GM12878 (cell line): ENCODE measurements around the gene C2orf68. TPM values are rescaled to one million over a fixed set of nuclear protein-coding genes. Genes with fewer than 3 reads are reported as not detected.

Source experiments
- ATF7 ChIP-seq: fragments of 450-650 bp; IDR thresholded peaks from 2 replicates; pipeline ENCODE4 v1.6.1; 2016; ENCODE audit warnings: low read depth, mild to moderate bottlenecking
- BACH1 ChIP-seq: fragments of 450-650 bp; IDR thresholded peaks from 2 replicates; pipeline ENCODE4 v1.6.1; 2017; ENCODE audit warnings: mild to moderate bottlenecking, borderline replicate concordance
- CBFB ChIP-seq: IDR thresholded peaks from 2 replicates; pipeline ENCODE4 v1.6.1; 2016; ENCODE audit warnings: antibody characterized with exemption, low read depth
- CREB1 ChIP-seq: IDR thresholded peaks from 2 replicates; pipeline ENCODE4 v1.6.1; 2012; ENCODE audit warnings: low read depth, mild to moderate bottlenecking, inconsistent platforms
- EED ChIP-seq: sonication (generic); IDR thresholded peaks from 2 replicates; pipeline ENCODE4 v1.6.1; 2016; ENCODE audit warnings: antibody characterized with exemption, low read depth
- FOXM1 ChIP-seq: IDR thresholded peaks from 2 replicates; pipeline ENCODE4 v1.6.1; 2012; ENCODE audit warnings: low read depth, mild to moderate bottlenecking, inconsistent platforms, low read length, moderate library complexity
- HDAC6 ChIP-seq: fragments of 200-600 bp; sonication (generic); IDR thresholded peaks from one replicate; pipeline ENCODE4 v1.8.0; 2017; ENCODE audit warnings: antibody characterized with exemption; ENCODE audit not compliant: unreplicated experiment
- KLF5 ChIP-seq: fragments of 450-650 bp; IDR thresholded peaks from 2 replicates; pipeline ENCODE4 v1.6.1; 2014; ENCODE audit warnings: mild to moderate bottlenecking; ENCODE audit not compliant: partially characterized antibody
- MTA3 ChIP-seq: IDR thresholded peaks from 2 replicates; pipeline ENCODE4 v1.6.1; 2012; ENCODE audit warnings: low read length, inconsistent platforms, borderline replicate concordance
- NFYA ChIP-seq: IDR thresholded peaks from 2 replicates; pipeline ENCODE4 v1.6.1; 2011; ENCODE audit warnings: low read depth, mild to moderate bottlenecking, low read length, improper control_type of control experiment, borderline replicate concordance
- NR2F1 ChIP-seq: fragments of 450-650 bp; conservative IDR thresholded peaks from 2 replicates; pipeline ENCODE4 v1.6.1; 2017; ENCODE audit warnings: mild to moderate bottlenecking
- PML ChIP-seq: IDR thresholded peaks from 2 replicates; pipeline ENCODE4 v1.6.1; 2012; ENCODE audit warnings: low read length, inconsistent platforms
- POU2F2 ChIP-seq: IDR thresholded peaks from 3 replicates; pipeline ENCODE4 v1.6.1; 2011; ENCODE audit warnings: low read depth, mild to moderate bottlenecking, low read length, borderline replicate concordance
- RELA ChIP-seq: fragments of 450-650 bp; IDR thresholded peaks from 2 replicates; pipeline ENCODE4 v1.8.0; 2014; ENCODE audit warnings: borderline replicate concordance; ENCODE audit not compliant: partially characterized antibody
- RELB ChIP-seq: fragments of 450-650 bp; IDR thresholded peaks from 2 replicates; pipeline ENCODE4 v1.6.1; 2017; ENCODE audit warnings: low read depth, mild to moderate bottlenecking, moderate library complexity
- REST ChIP-seq: IDR thresholded peaks from 2 replicates; pipeline ENCODE4 v1.6.1; 2012; ENCODE audit warnings: mild to moderate bottlenecking, low read depth, low read length
- RUNX3 ChIP-seq: IDR thresholded peaks from 2 replicates; pipeline ENCODE4 v1.6.1; 2012; ENCODE audit warnings: low read length, inconsistent platforms
- SIN3A ChIP-seq: IDR thresholded peaks from 2 replicates; pipeline ENCODE4 v1.6.1; 2012; ENCODE audit warnings: low read depth, low read length, improper control_type of control experiment
- SIX5 ChIP-seq: IDR thresholded peaks from 2 replicates; pipeline ENCODE4 v1.6.1; 2011; ENCODE audit warnings: mild to moderate bottlenecking, low read depth, low read length, moderate library complexity; ENCODE audit not compliant: severe bottlenecking
- SMAD1 ChIP-seq: fragments of 450-650 bp; IDR thresholded peaks from 2 replicates; pipeline ENCODE4 v1.6.1; 2018; ENCODE audit warnings: mild to moderate bottlenecking, low read depth; ENCODE audit not compliant: partially characterized antibody
- SPI1 ChIP-seq: IDR thresholded peaks from 2 replicates; pipeline ENCODE4 v1.6.1; 2011; ENCODE audit warnings: low read depth, mild to moderate bottlenecking, low read length, moderate library complexity, borderline replicate concordance; ENCODE audit not compliant: insufficient read depth
- STAT1 ChIP-seq: fragments of 450-650 bp; conservative IDR thresholded peaks from 2 replicates; pipeline ENCODE4 v1.6.1; 2014; ENCODE audit warnings: antibody characterized with exemption, mild to moderate bottlenecking
- TAF1 ChIP-seq: IDR thresholded peaks from 2 replicates; pipeline ENCODE4 v1.6.1; 2011; ENCODE audit warnings: mild to moderate bottlenecking, low read depth, low read length, borderline replicate concordance
- TCF12 ChIP-seq: IDR thresholded peaks from 2 replicates; pipeline ENCODE4 v1.6.1; 2011; ENCODE audit warnings: low read depth, mild to moderate bottlenecking, low read length
- TCF3 ChIP-seq: IDR thresholded peaks from 2 replicates; pipeline ENCODE4 v1.6.1; 2012; ENCODE audit warnings: low read depth, mild to moderate bottlenecking, low read length, borderline replicate concordance; ENCODE audit not compliant: insufficient read depth
- YY1 ChIP-seq: IDR thresholded peaks from 2 replicates; pipeline ENCODE4 v1.6.1; 2011; ENCODE audit warnings: low read depth, mild to moderate bottlenecking, low read length
- ZNF24 ChIP-seq: fragments of 450-650 bp; IDR thresholded peaks from 2 replicates; pipeline ENCODE4 v1.6.1; 2017; ENCODE audit warnings: antibody characterized with exemption, mild to moderate bottlenecking
- polyA plus RNA-seq, 11 experiments: library from polyadenylated mRNA; depleted of rRNA in 4 of 11; unstranded in 6 of 11; stranded (reverse) in 5 of 11; fragments of >200 nt; fragmentation: Nextera tagmentation in 4 of 11; fragmentation: Illumina TruSeq in 1 of 11; extraction: Ambion mirVana in 4 of 11; extraction: Trizol in 1 of 11; gene quantifications; 1 replicate in 1 of 11; 2 replicates in 10 of 11; pipeline versions ENCODE4 v1.2.1 to v1.2.3, GENCODE V29; 2011 to 2016; ENCODE audit warnings: inconsistent platforms in 2 of 11, missing spikeins in 2 of 11, low read depth in 1 of 11
- total RNA-seq, 4 experiments: library from RNA; depleted of rRNA in 3 of 4; stranded (reverse); fragments of >200 nt in 3 of 4; fragmentation: Illumina TruSeq in 1 of 4; extraction: Trizol in 1 of 4; gene quantifications; 2 replicates each; pipeline versions ENCODE4 v1.2.1 to v1.2.3, GENCODE V29; 2013 to 2021

C2orf68 gene
- total and polyA plus RNA-seq, 10 of the 15 experiments (the other 5 are each of a cell fraction or from before 2014, with no cell fraction given) = 12.7 to 56.1 (median 28.4) TPM

GRCh38 chr2:85561280-85562212 lies 50.3 kb downstream of the C2orf68 start, which contains the start of gene GGCX (continued):
- TF ChIP-seq REST = peak; percentile 19; the same call in 1 of the 2 replicates
- TF ChIP-seq CREB1 = peak; percentile 94
- 0 out of 2 replicates have a peak, but pooled peaks have one; percentile 62 for TF ChIP-seq SIN3A
- peak; percentile 26; the same call in 1 of the 2 replicates for TF ChIP-seq MTA3
- TF ChIP-seq FOXM1 = no peak
- TF ChIP-seq TAF1 = peak; percentile 88
- peak; percentile 96 for TF ChIP-seq PML
- TF ChIP-seq TCF12 = peak; percentile 92
- peak; percentile 77 for TF ChIP-seq POU2F2
- peak; percentile 33; the same call in 1 of the 2 replicates for TF ChIP-seq RELB
- TF ChIP-seq SPI1 = peak; percentile 31; the same call in 1 of the 2 replicates
- TF ChIP-seq TCF3 = peak; percentile 96
- peak; percentile 65 for TF ChIP-seq HDAC6
- TF ChIP-seq NR2F1 = 0 out of 2 replicates have a peak, but pooled peaks have one; percentile 23
- TF ChIP-seq SIX5 = peak; percentile 28
- TF ChIP-seq KLF5 = peak; percentile 38
- TF ChIP-seq BACH1 = 0 out of 2 replicates have a peak, but pooled peaks have one; percentile 28
- peak; percentile 95 for TF ChIP-seq YY1
- TF ChIP-seq RELA = peak; percentile 55
- TF ChIP-seq STAT1 = peak; percentile 77; the same call in 1 of the 2 replicates
- TF ChIP-seq NFYA = no peak
- TF ChIP-seq ZNF24 = no peak
- TF ChIP-seq SMAD1 = peak; percentile 41
- TF ChIP-seq ATF7 = peak; percentile 28; the same call in 1 of the 2 replicates
- TF ChIP-seq RUNX3 = peak; percentile 48
- peak; percentile 16; the same call in 1 of the 2 replicates for TF ChIP-seq EED
- TF ChIP-seq CBFB = peak; percentile 21; the same call in 1 of the 2 replicates
